ENCODE data around the gene RCOR2. TPM values are rescaled to one million over a fixed set of nuclear protein-coding genes. Genes with fewer than 3 reads are reported as not detected.
"Not testable (repeated sequence)": the region's sequence is repeated elsewhere in the genome, so short reads cannot be mapped to it uniquely, and the experiment has no call there.

The RCOR2 gene
- total RNA-seq, 8 experiments from 2014 or later = 5.3 to 134 (median 30.2) TPM

DNA sequence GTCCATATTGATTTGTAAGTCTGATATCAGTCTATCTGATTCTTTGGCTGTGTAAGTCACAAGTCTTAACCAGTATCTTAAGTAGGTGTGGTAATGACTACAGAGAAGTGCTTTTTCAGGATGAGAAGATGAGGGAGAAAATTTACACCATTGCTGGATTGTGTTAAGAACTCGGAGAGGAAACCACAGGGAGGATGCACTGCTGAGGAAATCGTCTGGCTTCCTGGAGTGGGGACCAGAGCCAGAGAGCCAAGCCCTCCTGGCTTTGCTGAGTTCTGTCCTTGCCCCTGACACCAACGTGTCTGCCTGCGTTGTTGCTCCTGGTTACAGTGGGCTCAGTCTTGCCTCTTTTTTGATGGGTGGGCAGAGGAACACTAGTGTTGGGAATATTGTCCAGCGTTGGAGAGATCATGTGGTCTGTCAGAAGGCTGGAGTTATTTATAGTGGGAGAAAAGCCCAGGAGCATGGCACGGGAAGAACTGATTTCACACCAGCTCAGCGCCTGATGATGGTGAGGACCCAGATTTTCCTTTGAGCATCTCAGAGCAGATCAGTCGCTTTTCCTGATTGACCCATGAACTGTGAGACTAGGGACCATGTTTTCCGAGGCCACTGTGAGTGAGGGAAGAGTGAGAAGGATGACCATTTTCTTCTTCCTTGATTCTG, 48.4 kb downstream of the RCOR2 start:
- no peak for ATAC-seq (replicated peaks in 6 of 8)
- H3K27ac ChIP-seq = no peak overlapping the region

DNA sequence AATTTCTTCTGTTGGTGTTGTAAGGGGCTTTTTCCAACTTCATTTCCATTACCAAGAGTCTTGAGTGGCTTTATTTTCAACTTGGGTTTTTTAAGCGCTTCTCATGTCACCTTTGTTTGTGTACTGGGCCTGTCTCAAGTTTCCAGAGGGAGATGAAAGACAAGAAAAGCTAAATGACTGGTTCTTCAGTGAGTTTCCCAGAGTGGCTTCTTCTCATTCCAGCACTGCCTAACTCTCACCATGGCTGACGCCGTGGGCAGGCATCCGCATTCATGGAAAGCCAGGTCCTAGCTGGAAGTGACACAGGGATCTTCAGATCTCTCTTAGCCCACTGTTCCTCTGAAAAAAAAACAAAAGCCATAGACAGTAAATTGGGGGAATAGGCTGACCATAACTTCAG, 49.5 kb downstream of the RCOR2 start:
- in situ Hi-C loops (cut with MboI; ENCODE audit: low pct_unique_long_range_greater_than_20kb in 2 of 9, low sequenced_read_pairs in 9 of 9, unreplicated experiment in 9 of 9) = no loop called here
- Histone ChIP-seq H3K27ac (no peak overlapping the region), H3K4me3 (no peak overlapping the region), H3K4me1 (replicated peaks in 1 of 2) (peaks cover 2 to 8% of the 10 kb centered on the region in 2 donors)
- ATAC-seq (replicated peaks in 6 of 8) = no peak
- 86 to 100% (median 100%) methylated on average over 1 to 4 of the region's 4 CpGs; no CpG with 5 or more reads in 4 of the 10 experiments for WGBS, 10 experiments

More for the DNA sequence above, 48.4 kb downstream of the RCOR2 start:
- in situ Hi-C loops (cut with MboI; ENCODE audit: low pct_unique_long_range_greater_than_20kb in 2 of 9, low sequenced_read_pairs in 9 of 9, unreplicated experiment in 9 of 9) = no loop called here
- WGBS, 10 experiments = 0 to 100% (median 80%) methylated on average over 1 to 4 of the region's 9 CpGs; no CpG with 5 or more reads in 1 of the 10 experiments
- H3K4me1 ChIP-seq (replicated peaks in 1 of 2) = peaks cover 2 to 9% of the 10 kb centered on the region in 2 donors
- no peak overlapping the region for H3K4me3 ChIP-seq

DNA sequence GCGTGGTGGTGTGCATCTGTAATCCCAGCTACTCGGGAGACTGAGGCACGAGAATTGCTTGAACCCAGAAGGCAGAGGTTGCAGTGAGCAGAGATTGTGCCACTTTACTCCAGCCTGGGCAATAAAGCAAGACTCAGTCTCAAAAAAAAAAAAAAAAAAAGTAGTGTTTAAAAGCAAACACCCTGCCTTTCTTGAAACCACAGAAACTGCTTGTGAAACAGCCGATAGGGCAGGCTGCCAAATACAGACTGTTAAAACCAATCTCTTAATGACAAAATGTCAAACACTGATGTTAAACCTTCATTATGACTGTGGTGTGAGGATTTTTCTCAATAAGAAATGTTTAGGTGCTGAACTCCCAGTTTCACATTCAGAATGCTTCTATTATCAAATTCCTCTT, 50.8 kb downstream of the RCOR2 start:
- in situ Hi-C loops (cut with MboI; ENCODE audit: low pct_unique_long_range_greater_than_20kb in 2 of 9, low sequenced_read_pairs in 9 of 9, unreplicated experiment in 9 of 9) = no loop called here
- Histone ChIP-seq H3K27ac (no peak overlapping the region), H3K4me3 (no peak overlapping the region), H3K4me1 (replicated peaks in 1 of 2) (no peaks in the 10 kb centered on the region)
- WGBS, 10 experiments = 17 to 100% (median 78%) methylated on average over 1 to 4 of the region's 4 CpGs; no CpG with 5 or more reads in 2 of the 10 experiments
- peak in 1 of 8 experiments; percentile 25 for ATAC-seq (replicated peaks in 6 of 8)

DNA sequence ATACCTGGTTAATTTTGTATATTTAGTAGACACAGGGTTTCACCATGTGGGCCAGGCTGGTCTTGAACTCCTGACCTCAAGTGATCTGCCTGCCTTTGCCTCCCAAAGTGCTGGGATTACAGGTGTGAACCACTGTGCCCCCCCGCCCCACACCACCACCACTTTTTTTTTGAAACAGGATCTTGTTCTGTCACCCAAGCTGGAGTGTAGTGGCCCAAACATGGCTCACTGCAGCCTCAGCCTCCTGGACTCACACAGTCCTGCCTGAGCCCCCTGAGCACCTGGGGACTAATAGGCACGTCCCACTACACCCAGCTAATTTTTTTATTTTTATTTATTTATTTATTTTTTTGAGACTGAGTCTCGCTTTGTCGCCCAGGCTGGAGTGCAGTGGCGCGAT, 53.3 kb downstream of the RCOR2 start:
- in situ Hi-C loops (cut with MboI; ENCODE audit: low pct_unique_long_range_greater_than_20kb in 2 of 9, low sequenced_read_pairs in 9 of 9, unreplicated experiment in 9 of 9); H3K4me1 ChIP-seq (replicated peaks in 1 of 2); H3K4me3 ChIP-seq; ATAC-seq (replicated peaks in 6 of 8); H3K27ac ChIP-seq: not testable (repeated sequence)
- 88 to 100% (median 96%) methylated on average over 1 to 4 of the region's 6 CpGs; no CpG with 5 or more reads in 7 of the 10 experiments for WGBS, 10 experiments

DNA sequence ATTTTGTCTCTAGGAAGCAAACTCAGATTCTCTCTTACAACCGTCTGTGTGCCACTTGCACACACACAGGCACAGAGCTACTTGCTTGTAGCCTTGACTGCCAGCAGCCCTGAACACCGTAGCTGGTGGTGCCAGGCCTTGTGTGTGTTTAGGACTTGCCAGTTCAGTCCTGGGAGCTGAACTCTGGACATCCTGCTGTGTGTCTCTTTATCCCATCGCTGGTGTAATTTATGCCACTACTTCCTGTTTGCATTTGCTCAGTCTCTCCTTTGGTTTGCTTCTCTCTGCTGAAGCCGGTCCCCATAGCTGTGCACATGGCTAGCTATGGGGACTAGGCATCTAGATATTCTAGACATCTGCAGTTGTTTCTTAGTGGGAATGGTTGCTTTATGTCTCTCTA, 54.0 kb downstream of the RCOR2 start:
- Histone ChIP-seq H3K27ac (no peak overlapping the region), H3K4me3 (no peak overlapping the region), H3K4me1 (replicated peaks in 1 of 2) (no peaks in the 10 kb centered on the region)
- whole genome bisulfite sequencing, 10 experiments = 46 to 100% (median 60%) methylated on average over 1 to 4 of the region's 4 CpGs; no CpG with 5 or more reads in 3 of the 10 experiments
- in situ Hi-C loops (cut with MboI; ENCODE audit: low pct_unique_long_range_greater_than_20kb in 2 of 9, low sequenced_read_pairs in 9 of 9, unreplicated experiment in 9 of 9) = no loop called here
- peak in 2 of 8 experiments; percentile 27 to 87 for ATAC-seq (replicated peaks in 6 of 8)

Other genes starting within 250 kb of the RCOR2 start
- gene ATL3, start 245.8 kb downstream of the RCOR2 start, total RNA-seq = 10 to 100 TPM in 4 of 8 experiments, 1 to 10 TPM in 4; 5.1 to 56.4 (median 11.6) TPM
- 100 to 1,000 TPM in 7 of 8 experiments, 10 to 100 TPM in 1; 71.9 to 296 (median 224) TPM for gene RTN3, start 235.7 kb downstream of the RCOR2 start, total RNA-seq
- gene ZFTA, start 148.4 kb downstream of the RCOR2 start, total RNA-seq = 10 to 100 TPM; 22.3 to 81.0 (median 35.1) TPM
- 10 to 100 TPM; 16.6 to 61.5 (median 23.5) TPM for gene SPINDOC, start 103.7 kb downstream of the RCOR2 start, total RNA-seq
- 10 to 100 TPM in 6 of 8 experiments, 1 to 10 TPM in 2; 9.2 to 36.8 (median 13.6) TPM for gene MARK2, start 78.1 kb downstream of the RCOR2 start, total RNA-seq
- 10 to 100 TPM; 11.3 to 39.2 (median 19.5) TPM for gene NAA40, start 21.8 kb upstream of the RCOR2 start, total RNA-seq
- 100 to 1,000 TPM; 475 to 790 (median 563) TPM for gene COX8A, start 57.5 kb upstream of the RCOR2 start, total RNA-seq
- gene OTUB1, start 69.3 kb upstream of the RCOR2 start, total RNA-seq = 10 to 100 TPM; 39.8 to 80.0 (median 53.7) TPM
- gene FLRT1, start 118.8 kb upstream of the RCOR2 start, total RNA-seq = 10 to 100 TPM in 1 of 8 experiments, 1 to 10 TPM in 6, under 1 TPM in 1; 0.31 to 10.1 (median 3.6) TPM
- 10 to 100 TPM; 10.2 to 47.7 (median 16.6) TPM for gene MACROD1, start 248.9 kb upstream of the RCOR2 start, total RNA-seq